Measurements from ENCODE around the gene L2HGDH.
"Not testable (repeated sequence)": the region's sequence is repeated elsewhere in the genome, so short reads cannot be mapped to it uniquely, and the experiment has no call there.

The L2HGDH gene

DNA sequence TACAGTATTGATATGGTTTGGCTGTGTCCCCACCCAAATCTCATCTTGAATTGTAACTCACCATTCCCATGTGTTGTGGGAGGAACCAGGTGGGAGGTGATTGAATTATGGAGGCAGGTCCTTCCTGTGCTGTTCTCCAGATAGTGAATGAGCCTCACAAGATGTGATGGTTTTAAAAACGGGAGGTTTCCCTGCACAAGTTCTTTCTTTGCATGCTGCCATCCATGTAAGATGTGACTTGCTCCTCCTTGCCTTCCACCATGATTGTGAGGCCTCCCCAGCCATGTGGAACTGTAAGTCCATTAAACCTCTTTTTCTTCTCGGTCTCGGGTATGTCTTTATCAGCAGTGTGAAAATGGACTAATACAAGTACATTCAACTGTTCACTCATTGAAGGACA lies 2.1 kb upstream of the L2HGDH start:
- DNase-seq (ENCODE audit: low read depth); H3K27me3 ChIP-seq (replicated peaks; ENCODE audit: control insufficient read depth, insufficient read depth, low read length); H3K9me3 ChIP-seq (ENCODE audit: control insufficient read depth, low read length); H3K4me3 ChIP-seq (ENCODE audit: low read length); H3K9ac ChIP-seq (ENCODE audit: low read length); H3K36me3 ChIP-seq (ENCODE audit: control insufficient read depth, insufficient read depth, low read length, severe bottlenecking): not testable (repeated sequence)
- H3K4me1 ChIP-seq (ENCODE audit: control insufficient read depth, insufficient read depth, low read length), result peaks cover 17% of the 10 kb centered on the region

- DNase-seq (ENCODE audit: low read depth), result no peak
- Histone ChIP-seq H3K9me3 (ENCODE audit: control insufficient read depth, low read length) (no peaks in the 10 kb centered on the region), H3K27me3 (replicated peaks; ENCODE audit: control insufficient read depth, insufficient read depth, low read length) (no peaks in the 10 kb centered on the region), H3K36me3 (ENCODE audit: control insufficient read depth, insufficient read depth, low read length, severe bottlenecking) (no peaks in the 10 kb centered on the region), H3K4me3 (ENCODE audit: low read length) (peak overlapping the region; percentile 92), H3K9ac (ENCODE audit: low read length) (peak overlapping the region; percentile 84), H3K4me1 (ENCODE audit: control insufficient read depth, insufficient read depth, low read length) (peaks cover 15% of the 10 kb centered on the region)
Observed at GRCh38 chr14:50312734-50313054, 665 bp upstream of the L2HGDH start.

DNA sequence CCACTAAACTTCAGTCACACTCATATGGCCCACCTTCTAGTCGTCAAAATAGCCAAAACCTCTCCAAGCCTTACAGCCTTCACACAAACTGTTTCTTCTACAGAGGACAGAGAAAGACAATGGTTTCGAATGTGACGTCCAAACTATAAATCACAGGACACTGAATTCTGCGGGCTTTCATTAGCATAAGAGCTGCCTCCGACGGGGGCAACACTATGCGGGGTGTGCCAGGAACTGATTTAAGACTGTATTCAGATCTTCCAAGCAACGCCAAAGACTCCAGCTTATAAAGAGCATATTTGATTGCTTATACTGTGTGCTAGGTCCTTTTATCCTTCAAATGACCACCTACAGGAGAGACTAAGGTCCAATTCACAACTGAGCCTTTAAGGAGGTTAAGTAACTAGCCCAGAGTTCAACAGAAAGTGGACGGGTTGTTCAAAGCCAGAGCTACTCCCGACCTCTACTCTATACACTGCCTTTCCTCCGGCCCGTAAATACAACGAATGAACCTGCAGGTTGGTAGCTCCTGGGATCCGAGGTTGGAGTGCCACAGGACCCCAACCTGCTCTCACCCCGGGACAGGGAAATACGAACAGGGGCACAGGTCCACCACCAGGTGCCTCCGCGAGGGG lies 575 bp downstream of the L2HGDH start:
- H3K27me3 ChIP-seq (replicated peaks; ENCODE audit: control insufficient read depth, insufficient read depth, low read length), result no peaks in the 10 kb centered on the region
- H3K36me3 ChIP-seq (ENCODE audit: control insufficient read depth, insufficient read depth, low read length, severe bottlenecking), result no peaks in the 10 kb centered on the region
- peaks cover 15% of the 10 kb centered on the region for H3K4me1 ChIP-seq (ENCODE audit: control insufficient read depth, insufficient read depth, low read length)
- no peak for DNase-seq (ENCODE audit: low read depth)
- H3K9ac ChIP-seq (ENCODE audit: low read length), result peak overlapping the region; percentile 84
- peak overlapping the region; percentile 92 for H3K4me3 ChIP-seq (ENCODE audit: low read length)
- no peaks in the 10 kb centered on the region for H3K9me3 ChIP-seq (ENCODE audit: control insufficient read depth, low read length)

- Histone ChIP-seq H3K4me1 (ENCODE audit: control insufficient read depth, insufficient read depth, low read length) (peaks cover 18% of the 10 kb centered on the region), H3K4me3 (ENCODE audit: low read length) (no peak overlapping the region), H3K9me3 (ENCODE audit: control insufficient read depth, low read length) (no peaks in the 10 kb centered on the region), H3K9ac (ENCODE audit: low read length) (no peak overlapping the region), H3K36me3 (ENCODE audit: control insufficient read depth, insufficient read depth, low read length, severe bottlenecking) (no peaks in the 10 kb centered on the region), H3K27me3 (replicated peaks; ENCODE audit: control insufficient read depth, insufficient read depth, low read length) (no peaks in the 10 kb centered on the region)
- no peak for DNase-seq (ENCODE audit: low read depth)
Observed at GRCh38 chr14:50310445-50310844, 1.6 kb downstream of the L2HGDH start.

GRCh38 chr14:50308363-50308915 lies 3.6 kb downstream of the L2HGDH start:
- Histone ChIP-seq H3K36me3 (ENCODE audit: control insufficient read depth, insufficient read depth, low read length, severe bottlenecking) (no peaks in the 10 kb centered on the region), H3K9me3 (ENCODE audit: control insufficient read depth, low read length) (no peaks in the 10 kb centered on the region), H3K4me3 (ENCODE audit: low read length) (no peak overlapping the region), H3K4me1 (ENCODE audit: control insufficient read depth, insufficient read depth, low read length) (peaks cover 27% of the 10 kb centered on the region), H3K9ac (ENCODE audit: low read length) (no peak overlapping the region), H3K27me3 (replicated peaks; ENCODE audit: control insufficient read depth, insufficient read depth, low read length) (no peaks in the 10 kb centered on the region)
- DNase-seq (ENCODE audit: low read depth), result no peak

DNA sequence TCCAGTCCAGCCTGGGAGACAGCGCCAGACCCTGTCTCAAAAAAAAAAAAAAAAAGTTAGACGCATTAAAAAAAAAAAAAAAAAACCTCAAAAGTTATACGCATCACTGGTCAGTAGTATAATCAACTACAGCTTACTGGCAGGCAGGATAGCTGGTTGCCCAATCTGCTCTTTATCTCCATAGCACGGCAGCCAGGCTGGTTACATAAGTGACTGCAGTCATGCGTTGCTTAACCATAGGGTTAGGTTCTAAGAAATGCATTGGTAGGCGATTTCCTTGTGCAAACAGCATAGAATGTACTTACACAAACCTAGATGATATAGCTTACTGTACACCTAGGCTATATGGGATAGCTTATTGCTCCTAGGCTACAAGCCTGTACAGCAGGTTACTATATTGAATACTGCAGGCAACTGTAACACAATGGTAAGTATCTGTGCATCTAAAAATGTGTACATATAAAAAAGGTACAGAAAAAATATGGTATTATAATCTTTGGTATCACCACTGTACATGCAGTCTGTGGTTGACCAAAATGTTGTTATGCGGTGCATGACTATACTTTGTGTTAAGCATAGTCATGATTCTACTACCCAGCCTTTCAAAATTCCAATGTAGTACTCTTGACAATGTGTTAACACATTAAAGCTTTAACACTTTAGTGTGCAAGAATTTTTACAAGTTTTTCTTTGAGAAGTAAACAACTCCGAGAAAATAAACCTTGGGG lies 8.1 kb downstream of the L2HGDH start:
- DNase-seq (ENCODE audit: low read depth), result peak; percentile 26
- H3K9ac ChIP-seq (ENCODE audit: low read length), result no peak overlapping the region
- H3K9me3 ChIP-seq (ENCODE audit: control insufficient read depth, low read length), result no peaks in the 10 kb centered on the region
- no peaks in the 10 kb centered on the region for H3K36me3 ChIP-seq (ENCODE audit: control insufficient read depth, insufficient read depth, low read length, severe bottlenecking)
- no peak overlapping the region for H3K4me3 ChIP-seq (ENCODE audit: low read length)
- H3K4me1 ChIP-seq (ENCODE audit: control insufficient read depth, insufficient read depth, low read length), result peaks cover 13% of the 10 kb centered on the region
- H3K27me3 ChIP-seq (replicated peaks; ENCODE audit: control insufficient read depth, insufficient read depth, low read length), result no peaks in the 10 kb centered on the region

GRCh38 chr14:50301914-50302313 lies 10.1 kb downstream of the L2HGDH start:
- H3K4me3 ChIP-seq (ENCODE audit: low read length), result no peak overlapping the region
- H3K36me3 ChIP-seq (ENCODE audit: control insufficient read depth, insufficient read depth, low read length, severe bottlenecking), result no peaks in the 10 kb centered on the region
- peaks cover 13% of the 10 kb centered on the region for H3K4me1 ChIP-seq (ENCODE audit: control insufficient read depth, insufficient read depth, low read length)
- no peak for DNase-seq (ENCODE audit: low read depth)
- H3K9ac ChIP-seq (ENCODE audit: low read length), result no peak overlapping the region
- no peaks in the 10 kb centered on the region for H3K9me3 ChIP-seq (ENCODE audit: control insufficient read depth, low read length)
- H3K27me3 ChIP-seq (replicated peaks; ENCODE audit: control insufficient read depth, insufficient read depth, low read length), result no peaks in the 10 kb centered on the region

GRCh38 chr14:50299585-50299984 lies 12.4 kb downstream of the L2HGDH start:
- Histone ChIP-seq H3K36me3 (ENCODE audit: control insufficient read depth, insufficient read depth, low read length, severe bottlenecking) (no peaks in the 10 kb centered on the region), H3K27me3 (replicated peaks; ENCODE audit: control insufficient read depth, insufficient read depth, low read length) (no peaks in the 10 kb centered on the region), H3K4me3 (ENCODE audit: low read length) (no peak overlapping the region), H3K9ac (ENCODE audit: low read length) (no peak overlapping the region), H3K4me1 (ENCODE audit: control insufficient read depth, insufficient read depth, low read length) (peaks cover 4% of the 10 kb centered on the region), H3K9me3 (ENCODE audit: control insufficient read depth, low read length) (no peaks in the 10 kb centered on the region)
- DNase-seq (ENCODE audit: low read depth), result no peak

DNA sequence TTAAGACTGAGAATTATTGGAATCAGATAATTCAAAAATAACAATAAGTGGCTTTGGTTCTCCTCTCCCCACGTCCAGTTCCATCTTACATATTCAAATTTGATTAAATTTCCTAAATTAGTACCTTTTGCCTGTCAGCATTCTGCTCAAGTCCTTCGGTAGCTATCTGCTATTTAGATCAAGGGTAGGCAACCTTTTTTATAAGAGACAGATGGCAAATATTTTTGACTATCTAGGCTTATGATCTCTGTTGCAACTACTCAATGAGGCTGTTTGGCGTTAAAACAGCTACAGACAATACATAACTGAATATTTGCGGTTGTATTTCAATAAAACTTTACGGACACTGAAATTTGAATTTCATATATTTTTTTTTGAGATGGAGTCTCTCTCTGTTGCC lies 21.7 kb downstream of the L2HGDH start:
- Histone ChIP-seq H3K27me3 (replicated peaks; ENCODE audit: control insufficient read depth, insufficient read depth, low read length) (no peaks in the 10 kb centered on the region), H3K9me3 (ENCODE audit: control insufficient read depth, low read length) (no peaks in the 10 kb centered on the region), H3K36me3 (ENCODE audit: control insufficient read depth, insufficient read depth, low read length, severe bottlenecking) (peaks cover 15% of the 10 kb centered on the region), H3K9ac (ENCODE audit: low read length) (no peak overlapping the region), H3K4me1 (ENCODE audit: control insufficient read depth, insufficient read depth, low read length) (no peaks in the 10 kb centered on the region), H3K4me3 (ENCODE audit: low read length) (no peak overlapping the region)
- no peak for DNase-seq (ENCODE audit: low read depth)

DNA sequence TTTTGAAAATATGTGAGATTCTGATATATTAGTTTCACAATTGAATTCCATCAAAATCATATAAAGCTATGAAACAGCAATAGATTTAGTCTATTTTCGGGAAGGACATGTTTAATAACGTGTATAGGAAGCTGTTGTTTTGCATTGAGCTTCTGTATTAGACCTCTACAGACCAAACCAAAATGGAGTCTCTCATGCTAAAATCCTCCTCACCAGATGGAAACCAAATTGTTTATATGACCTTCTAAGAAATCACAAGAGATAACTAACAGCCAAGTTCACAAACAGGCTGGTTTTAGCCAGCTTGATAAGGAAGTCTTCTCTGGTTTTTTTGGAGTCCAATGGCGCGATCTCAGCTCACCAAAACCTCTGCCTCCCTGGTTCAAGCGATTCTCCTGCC lies 23.9 kb downstream of the L2HGDH start:
- Histone ChIP-seq H3K4me1 (ENCODE audit: control insufficient read depth, insufficient read depth, low read length) (no peaks in the 10 kb centered on the region), H3K4me3 (ENCODE audit: low read length) (no peak overlapping the region), H3K9ac (ENCODE audit: low read length) (no peak overlapping the region), H3K36me3 (ENCODE audit: control insufficient read depth, insufficient read depth, low read length, severe bottlenecking) (peaks cover 9% of the 10 kb centered on the region), H3K27me3 (replicated peaks; ENCODE audit: control insufficient read depth, insufficient read depth, low read length) (no peaks in the 10 kb centered on the region), H3K9me3 (ENCODE audit: control insufficient read depth, low read length) (no peaks in the 10 kb centered on the region)
- DNase-seq (ENCODE audit: low read depth), result no peak

GRCh38 chr14:50285861-50286260 lies 26.2 kb downstream of the L2HGDH start:
- no peak for DNase-seq (ENCODE audit: low read depth)
- Histone ChIP-seq H3K27me3 (replicated peaks; ENCODE audit: control insufficient read depth, insufficient read depth, low read length) (no peaks in the 10 kb centered on the region), H3K36me3 (ENCODE audit: control insufficient read depth, insufficient read depth, low read length, severe bottlenecking) (peaks cover 4% of the 10 kb centered on the region), H3K4me3 (ENCODE audit: low read length) (no peak overlapping the region), H3K4me1 (ENCODE audit: control insufficient read depth, insufficient read depth, low read length) (no peaks in the 10 kb centered on the region), H3K9me3 (ENCODE audit: control insufficient read depth, low read length) (no peaks in the 10 kb centered on the region), H3K9ac (ENCODE audit: low read length) (no peak overlapping the region)

Measured in adipocyte (in vitro differentiated cells).